Hematopoietic multipotent progenitor cell treated with erythropoietin and hydrocortisone succinate and interleukin-3 and kit ligand, for 8 days (in vitro differentiated cells): ENCODE data around the gene IKZF4.
"Not testable (repeated sequence)": the region's sequence is repeated elsewhere in the genome, so short reads cannot be mapped to it uniquely, and the experiment has no call there.

Experiments used
- DNase-seq: peaks from one replicate; pipeline ENCODE4 v3.0.0-alpha.2; 2015

IKZF4 gene

DNA sequence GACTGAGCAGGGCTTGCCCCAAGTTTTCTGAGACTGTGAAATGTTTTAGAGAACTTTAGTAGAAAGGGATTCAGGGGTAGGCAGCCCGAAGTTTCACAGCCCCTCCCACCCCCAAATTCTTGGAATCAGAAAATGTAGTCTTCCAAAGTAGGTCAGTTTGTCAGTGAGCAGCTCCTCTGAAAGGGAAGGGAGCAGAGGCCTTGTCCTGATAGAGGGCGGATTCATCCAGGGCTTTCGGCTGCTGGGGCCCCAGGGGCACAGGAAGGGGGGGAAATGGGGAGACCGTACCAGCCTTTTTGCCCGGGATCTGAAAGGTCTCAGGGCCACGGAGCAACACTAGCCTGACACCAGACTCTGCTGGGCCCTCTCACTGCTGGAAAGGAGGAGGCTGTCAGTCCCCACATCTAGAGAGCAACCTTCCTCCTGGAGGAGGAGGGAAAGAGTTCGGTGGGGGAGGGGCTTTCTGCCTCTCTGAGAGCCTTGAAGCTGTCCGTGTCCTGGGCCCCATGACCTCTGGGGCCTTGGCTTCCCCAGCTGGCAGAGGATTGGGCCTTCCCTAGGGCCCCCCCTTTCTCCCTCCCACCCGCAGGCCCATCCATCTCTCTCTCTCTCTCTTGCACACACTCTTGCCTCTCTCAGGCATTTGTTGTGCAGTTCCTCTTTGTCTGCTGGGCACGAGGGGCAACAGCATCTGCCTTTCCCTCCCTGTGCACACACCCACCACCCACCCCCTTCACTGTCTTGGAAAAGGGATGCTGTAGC is at the start of gene IKZF4:
Gene IKZF4, plus strand, starts transcription at position 621 of the 762 bp plus-strand sequence. CDS start 451 bp downstream, outside the sequence.
- DNase-seq, result peak; percentile 74

DNA sequence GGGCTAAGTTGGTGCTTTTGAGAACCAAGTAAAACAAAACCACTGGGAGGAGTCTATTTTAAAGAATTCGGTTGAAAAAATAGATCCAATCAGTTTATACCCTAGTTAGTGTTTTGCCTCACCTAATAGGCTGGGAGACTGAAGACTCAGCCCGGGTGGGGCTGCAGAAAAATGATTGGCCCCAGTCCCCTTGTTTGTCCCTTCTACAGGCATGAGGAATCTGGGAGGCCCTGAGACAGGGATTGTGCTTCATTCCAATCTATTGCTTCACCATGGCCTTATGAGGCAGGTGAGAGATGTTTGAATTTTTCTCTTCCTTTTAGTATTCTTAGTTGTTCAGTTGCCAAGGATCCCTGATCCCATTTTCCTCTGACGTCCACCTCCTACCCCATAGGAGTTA is 48.8 kb upstream of the IKZF4 start:
- peak; percentile 65 for DNase-seq

DNA sequence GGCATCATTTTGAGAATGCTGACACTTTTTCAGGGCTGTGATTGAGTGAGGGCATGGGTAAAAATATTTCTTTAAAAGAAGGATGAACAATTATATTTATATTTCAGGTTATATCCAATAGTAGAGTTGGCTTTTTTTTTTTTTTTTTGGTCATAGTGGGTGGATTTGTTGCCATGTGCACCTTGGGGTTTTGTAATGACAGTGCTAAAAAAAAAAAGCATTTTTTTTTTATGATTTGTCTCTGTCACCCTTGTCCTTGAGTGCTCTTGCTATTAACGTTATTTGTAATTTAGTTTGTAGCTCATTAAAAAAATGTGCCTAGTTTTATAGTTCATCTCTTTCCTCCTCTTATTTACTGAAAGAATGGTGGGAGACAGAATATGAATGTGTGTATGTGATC is 48.4 kb upstream of the IKZF4 start:
- DNase-seq, result no peak

DNA sequence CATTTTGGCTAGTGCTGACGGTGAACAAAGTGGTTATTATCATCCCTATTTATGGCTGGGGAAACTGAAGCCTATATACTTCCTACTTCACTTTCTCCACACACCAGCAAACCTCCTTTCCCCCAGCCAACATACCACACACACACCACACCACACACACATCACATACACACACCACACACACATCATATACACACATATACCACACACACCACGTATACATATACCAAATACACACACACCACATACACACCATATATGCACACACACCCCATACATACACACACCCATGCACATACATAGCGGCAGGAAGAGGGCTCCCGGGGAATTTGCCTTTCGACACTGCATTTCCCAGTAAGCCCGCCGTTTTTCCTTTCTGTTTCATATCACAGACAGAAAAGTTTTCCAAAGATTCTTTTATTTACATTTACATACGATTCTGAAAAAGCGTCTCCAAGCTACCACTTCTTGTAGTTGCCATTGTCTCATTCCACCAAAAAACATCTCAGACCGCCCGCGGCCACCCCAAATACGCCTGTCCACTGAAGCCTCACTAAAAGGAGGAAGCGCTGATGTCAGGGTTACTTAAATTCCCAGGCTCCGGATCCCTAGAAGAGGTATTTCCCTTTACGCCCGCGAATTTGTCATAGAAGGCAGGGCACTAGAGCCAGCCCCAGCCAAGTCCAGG is 47.8 kb upstream of the IKZF4 start:
- peak; percentile 57 for DNase-seq

DNA sequence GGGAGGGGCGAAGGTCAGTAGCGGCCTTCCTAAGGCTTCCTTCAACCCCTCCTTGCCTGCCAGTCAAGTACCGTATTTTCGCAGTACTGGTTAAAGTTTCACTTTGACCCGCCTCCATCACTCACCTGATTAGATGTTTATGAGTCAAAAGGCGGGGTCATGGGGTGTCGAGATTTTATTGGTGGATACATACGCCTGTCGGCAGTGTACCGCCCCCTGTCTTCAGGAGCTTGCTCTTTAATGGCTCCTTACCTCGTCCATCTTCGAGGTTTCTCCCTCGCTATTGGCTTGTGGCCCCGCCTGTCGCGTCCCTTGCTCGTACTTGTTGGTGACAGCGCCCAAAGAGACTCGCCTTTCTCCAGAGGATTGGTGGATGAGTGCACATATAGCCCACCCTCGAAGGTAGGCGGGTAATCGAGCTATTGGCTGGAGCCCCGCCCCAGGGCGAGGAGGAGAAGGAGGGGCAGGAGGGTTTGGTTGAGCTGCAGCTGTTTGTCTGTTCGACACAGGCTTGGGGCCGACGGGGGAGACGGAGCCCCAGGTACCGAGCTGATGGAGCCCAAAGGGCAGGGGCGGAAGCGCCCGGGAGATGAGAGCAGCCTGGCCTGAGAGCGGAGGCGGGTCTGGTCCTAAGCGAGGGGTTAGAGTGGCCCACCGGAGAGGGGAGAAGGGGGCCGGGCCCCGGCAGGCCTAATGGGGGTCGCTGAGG is 47.1 kb upstream of the IKZF4 start, which contains the start of gene RAB5B:
Gene RAB5B, plus strand, starts transcription at position 480 of the 709 bp plus-strand sequence. CDS start 12,883 bp downstream, outside the sequence.
- peak; percentile 100 for DNase-seq

DNA sequence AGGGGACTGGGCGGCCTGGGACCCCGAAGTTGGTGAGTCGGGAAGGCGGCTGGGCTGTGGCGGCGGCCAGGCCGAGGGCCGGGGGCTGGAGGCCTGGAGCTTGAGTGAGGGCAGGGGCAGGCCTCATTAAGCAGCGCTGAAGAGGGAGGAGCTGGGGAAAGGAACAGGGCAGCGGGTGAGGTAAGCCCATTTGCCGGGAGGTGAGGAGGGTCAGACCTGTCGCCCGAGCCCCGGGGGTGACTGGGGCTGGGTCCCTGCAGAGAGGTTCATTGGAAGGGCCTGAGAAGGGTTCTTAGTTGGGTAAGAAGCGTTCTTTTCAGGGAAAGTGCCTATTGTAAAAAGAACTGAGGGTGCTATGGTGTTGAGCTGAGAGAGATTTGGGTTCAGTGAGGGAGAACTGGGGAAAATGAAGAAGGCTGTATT is 46.5 kb upstream of the IKZF4 start:
- DNase-seq, result peak; percentile 59

DNA sequence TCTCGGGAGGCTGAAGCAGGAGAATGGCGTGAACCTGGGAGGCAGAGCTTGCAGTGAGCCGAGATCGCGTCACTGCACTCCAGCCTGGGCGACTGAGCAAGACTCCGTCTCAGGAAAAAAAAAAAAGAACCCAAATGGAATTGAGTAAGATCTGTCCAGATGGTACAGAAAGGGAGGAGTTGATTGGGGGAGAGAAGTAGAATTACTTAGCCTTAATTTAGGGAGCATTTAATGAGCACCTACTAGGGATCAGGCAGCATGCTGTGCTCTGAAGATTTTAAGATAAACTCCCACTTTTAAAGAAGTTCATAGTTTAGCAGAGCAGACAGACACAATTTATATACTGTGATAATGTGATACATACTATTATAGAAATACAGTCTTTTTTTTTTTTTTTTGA is 42.5 kb upstream of the IKZF4 start:
- no peak for DNase-seq

DNA sequence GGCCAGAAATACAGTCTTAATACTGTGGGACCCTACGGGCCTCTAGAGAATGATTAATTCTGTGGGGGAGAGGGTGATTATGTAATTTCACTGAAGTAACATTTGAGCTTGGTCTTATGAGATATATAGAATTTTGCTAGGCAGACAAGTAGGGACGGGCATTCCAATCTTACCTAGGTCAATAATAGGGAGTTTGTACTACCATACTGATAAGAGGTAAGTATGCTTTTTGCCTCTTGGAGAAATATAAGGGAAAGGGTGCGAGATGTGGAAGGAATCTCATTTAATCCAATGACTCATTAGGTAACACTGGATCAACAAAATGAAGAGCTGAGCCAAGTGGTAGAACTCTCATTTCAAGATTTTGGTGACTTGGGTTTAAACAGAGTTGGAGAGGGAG is 41.8 kb upstream of the IKZF4 start:
- no peak for DNase-seq

DNA sequence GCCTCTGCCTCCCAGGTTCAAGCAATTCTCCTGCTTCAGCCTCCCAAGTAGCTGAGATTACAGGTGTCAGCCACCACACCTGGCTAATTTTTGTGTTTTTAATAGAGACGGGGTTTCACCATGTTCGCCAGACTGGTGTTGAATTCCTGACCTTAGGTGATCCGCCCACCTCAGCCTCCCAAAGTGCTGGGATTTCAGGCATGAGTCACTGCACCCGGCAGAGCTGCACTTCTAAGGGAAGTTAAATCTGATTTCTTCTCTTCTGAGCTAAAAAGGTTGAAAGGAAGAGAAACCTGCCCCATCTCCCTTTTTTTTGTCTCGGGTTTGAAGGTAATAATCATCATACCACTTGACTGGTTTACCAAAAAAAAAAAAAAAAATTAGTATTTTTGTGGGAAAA is 39.0 kb upstream of the IKZF4 start:
- DNase-seq, result not testable (repeated sequence)

DNA sequence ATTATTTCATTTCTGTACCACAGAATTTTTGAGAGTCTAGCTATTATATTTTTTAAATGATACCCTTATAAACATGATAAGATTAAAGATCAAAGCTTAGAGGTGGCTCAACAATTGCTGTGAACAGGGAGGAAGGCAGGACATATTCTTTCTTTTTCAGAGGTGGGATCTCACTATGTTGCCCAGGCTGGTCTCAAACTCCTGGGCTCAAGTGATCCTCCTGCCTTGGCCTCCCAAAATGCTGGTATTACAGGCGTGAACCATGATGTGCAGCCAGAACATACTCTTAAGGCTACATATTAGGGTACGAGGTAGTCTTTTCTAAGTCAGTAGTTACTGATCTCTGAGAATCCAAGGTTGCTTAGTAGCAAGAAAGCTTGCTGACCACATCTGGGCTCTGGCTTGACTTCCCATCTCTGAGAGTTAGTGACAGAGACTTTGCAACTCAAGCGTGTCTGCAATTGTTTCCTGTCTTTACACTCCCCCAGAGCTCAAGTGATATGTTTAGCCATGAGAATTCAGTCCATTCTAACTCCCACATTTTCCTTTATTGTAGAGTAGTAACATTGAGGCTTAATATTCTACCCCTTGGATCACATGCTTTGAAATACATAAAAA is 38.4 kb upstream of the IKZF4 start:
- no peak for DNase-seq

DNA sequence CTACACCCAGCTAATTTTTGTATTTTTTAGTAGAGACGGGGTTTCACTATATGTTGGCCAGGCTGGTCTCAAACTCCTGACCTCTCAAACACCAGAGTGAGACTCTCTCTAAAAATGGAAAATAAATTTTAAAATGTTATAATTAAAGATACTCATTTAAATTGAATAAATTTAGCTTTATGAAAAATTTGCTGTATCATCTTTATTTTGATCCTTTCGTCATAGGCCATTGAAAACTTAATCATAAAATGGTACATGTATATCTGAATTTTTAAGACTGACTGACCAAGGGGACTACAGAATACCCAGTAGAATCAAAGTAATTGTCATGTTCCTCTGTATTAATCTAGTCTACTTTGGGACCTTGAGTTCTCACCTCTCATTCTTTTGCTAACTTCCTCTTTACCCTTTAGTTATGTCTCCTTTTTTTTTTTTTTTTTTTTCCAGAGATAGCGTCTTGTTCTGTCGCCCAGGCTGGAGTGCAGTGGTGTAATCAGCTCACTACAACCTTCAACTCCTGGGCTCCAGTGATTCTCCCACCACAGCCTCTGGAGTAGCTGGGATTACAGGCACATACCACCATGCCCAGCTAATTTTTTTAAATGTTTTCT is 37.5 kb upstream of the IKZF4 start:
- peak; percentile 34 for DNase-seq

DNA sequence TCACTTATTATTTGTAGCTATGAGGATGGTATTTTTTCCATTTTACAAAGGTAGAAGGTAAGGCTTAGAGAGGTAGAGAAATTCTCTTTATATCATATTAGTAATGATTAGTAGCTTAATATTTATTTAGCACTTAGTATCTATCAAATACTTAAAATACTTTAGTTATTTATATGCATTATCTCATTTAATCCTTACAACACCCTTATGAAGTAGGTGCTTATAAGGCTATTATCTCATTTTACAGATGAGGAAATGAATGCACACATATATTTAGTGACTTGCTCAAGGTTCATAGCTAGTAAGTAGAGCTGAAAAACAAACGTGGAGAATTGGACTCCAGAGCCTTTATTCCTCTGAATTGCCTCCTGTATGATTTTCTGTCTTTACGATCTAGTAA is 36.0 kb upstream of the IKZF4 start:
- no peak for DNase-seq

DNA sequence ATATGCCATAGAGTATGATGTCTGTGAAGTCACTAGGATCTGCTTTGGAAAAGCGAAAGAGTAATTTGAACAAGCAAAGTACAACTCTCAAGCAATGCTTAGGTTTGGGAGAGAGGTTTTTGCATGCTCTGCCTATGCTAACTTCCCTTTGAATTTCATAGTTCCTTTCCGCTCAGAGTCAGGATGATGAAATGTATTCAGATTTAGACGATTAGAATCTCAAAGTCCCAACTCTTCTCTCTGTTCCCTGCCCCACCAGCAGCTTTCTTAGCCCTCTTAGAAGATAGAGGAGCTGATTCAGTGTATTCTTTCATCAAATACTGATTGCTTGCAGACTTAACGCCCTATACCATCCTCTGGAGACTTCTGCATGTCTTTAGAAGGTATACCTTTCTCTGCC is 35.5 kb upstream of the IKZF4 start:
- no peak for DNase-seq

DNA sequence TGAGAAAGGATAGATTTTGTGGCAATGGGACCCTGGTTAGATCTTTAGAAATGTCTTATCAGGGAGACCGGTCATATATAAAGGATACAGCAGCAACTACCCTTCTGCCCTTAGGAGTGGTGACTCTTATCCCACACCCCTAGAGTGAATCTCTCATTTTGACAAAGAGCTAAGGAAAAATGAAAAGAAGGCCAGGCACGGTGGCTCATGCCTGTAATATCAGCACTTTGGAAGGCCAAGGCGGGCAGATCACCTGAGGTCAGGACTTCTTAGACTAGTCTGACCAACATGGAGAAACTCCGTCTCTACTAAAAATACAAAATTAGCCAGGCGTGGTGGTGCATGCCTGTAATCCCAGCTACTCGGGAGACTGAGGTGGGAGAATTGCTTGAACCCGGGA is 34.9 kb upstream of the IKZF4 start:
- DNase-seq, result not testable (repeated sequence)

DNA sequence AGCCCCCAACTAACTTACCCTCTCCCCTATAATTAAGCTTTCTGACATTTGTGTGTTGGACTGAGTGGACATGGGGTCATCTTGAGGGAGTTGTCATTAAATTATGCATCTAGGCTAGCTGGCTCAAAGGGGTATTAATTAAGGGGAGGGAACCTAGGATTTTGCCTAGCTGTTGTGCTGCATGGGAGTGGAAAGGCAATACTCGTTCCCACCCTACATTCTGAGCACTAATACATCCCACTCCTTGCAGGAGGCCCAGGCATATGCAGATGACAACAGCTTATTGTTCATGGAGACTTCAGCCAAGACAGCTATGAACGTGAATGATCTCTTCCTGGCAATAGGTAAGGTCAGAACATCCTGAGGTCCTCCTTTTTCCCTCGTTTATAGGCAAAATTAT is 29.7 kb upstream of the IKZF4 start:
- DNase-seq, result no peak

DNA sequence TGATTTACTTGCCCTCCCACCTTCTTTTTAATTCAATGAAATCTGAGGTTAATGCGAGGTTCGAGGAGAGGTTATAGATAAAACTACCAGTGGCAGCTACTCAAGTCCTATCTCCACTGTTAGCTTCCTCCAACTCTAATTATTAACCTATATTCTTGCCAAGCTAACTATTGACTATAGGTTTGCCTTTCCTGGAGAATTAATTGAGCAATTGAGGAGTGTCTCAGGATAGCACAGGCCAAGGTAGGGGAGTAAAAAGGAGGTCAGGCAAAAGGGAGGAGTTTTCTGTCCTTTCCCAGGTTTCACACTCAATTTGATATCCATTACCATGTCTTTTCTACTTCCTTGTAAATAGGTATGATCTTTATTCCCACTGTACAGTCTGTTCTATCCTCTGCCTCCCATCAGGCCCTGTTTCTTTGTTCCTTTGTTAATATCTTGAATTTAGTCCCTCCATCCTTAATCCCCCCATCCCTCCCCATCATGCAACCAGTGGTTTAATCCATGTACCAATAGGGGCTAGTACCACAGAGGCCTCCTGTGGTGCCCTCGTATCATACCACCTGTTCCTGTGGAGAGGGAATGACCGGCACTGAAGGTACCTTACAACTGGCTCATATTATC is 27.5 kb upstream of the IKZF4 start:
- no peak for DNase-seq

DNA sequence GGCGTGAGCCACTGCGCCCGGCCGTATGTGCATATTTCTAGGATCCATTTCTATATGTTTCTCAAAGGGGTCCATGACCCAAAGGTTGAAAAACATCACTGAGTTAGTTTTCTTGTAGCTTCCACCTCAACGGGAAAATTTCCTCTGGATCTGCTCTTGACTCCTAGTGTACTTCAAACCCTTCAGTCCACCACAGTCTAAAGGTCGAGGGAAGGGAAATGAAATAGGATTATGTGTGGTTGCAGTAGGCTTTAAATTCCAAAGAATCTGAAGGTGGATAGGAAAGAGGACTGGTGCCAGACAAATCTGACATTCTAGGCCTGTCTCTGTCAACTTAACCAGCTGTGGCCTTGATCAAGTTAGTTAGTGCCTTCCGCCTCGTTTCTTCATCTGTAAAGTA is 25.5 kb upstream of the IKZF4 start:
- DNase-seq, result no peak

DNA sequence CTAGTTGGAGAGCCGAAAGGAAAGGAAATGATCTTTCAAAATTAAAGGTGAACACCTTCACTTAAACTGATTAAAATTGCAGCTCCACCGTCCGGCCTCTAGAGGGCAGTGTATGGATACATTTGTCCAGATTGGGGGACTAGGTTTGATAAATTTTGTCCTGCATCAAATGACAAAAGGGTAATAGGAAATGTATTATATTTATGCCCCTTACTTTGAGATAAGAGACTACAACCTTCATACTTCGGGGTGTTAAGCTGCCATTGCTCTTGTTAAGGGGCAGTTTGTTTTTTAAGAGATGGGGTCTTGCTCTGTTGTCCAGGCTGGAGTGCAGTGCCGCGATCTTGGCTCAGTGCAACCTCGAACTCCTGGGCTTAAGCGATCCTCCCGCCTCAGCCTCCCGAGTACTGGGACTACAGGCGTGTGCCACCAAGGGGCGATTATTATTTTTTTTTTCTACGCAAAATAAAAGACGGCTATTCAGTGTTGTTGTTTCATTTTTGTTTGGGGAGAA is 24.6 kb upstream of the IKZF4 start:
- peak; percentile 88 for DNase-seq

DNA sequence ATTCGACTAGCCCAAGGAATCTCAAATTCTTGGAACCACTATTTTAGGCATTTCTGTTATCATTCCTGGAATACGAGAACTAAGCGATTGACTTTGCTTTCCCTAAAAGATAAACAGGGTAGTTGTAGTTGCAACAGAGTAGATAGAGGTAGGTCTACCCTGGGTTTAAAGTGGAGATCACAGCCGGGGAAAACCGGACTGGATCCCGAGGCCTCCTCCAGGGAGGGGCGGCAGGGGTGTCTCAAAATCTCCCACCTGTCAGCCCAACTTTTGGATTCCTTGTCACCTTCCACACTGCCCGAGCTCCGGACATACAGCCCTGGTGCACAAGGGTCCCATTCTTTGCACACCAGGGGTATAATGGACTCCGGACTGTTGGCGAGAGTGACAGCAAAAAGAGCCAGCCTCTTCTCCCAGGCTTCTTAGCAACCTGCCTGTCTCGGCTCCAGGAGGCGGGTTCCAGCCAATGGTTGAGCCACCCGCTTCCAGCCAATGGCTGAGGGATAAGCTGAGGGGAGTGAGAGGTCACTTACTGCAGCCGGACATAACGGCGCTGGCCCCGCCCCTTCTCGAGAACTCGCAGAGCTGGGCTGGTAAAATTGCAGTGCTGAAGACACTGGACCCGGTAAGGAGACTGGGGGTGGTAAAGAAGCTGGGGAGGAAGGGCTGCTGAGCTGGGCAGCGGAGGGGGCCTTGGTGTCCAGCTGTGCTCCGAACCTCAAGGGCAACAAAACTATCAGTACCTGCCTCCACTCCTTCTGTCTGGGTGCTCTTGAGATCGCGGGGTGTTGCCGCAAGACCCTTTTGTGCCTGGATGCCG is 23.9 kb upstream of the IKZF4 start, which contains the start of gene SUOX:
Gene SUOX, plus strand, starts transcription at position 562 of the 820 bp plus-strand sequence. CDS start 4,946 bp downstream, outside the sequence.
- DNase-seq, result peak; percentile 97

DNA sequence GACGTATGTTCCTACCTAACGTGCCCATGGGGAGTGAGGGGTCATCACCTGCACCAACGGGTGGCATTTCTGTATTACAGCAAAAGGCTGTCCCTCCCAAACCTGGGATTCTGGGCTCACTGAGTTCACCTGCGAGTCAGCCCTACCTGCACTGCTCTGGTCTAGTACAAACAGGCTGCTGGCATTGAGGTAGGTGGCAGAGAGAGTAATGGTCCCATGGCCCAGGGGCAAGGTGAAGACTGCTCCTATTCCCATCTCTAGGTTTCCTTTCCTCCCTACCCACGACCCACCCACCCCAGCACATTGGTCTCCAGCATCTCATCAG is 23.3 kb upstream of the IKZF4 start:
- no peak for DNase-seq

DNA sequence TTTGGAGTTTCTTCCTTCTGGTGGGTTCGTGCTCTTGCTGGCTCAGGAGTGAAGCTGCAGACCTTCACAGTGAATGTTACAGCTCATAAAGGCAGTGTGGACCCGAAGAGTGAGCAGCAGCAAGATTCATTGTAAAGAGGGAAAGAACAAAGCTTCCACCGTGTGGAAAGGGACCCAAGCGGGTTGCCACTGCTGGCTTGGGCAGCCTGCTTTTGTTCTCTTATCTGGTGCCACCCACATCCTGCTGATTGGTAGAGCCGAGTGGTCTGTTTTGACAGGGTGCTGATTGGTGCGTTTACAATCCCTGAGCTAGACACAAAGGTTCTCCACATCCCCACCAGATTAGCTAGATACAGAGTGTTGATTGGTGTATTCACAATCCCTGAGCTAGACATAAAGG is 21.3 kb upstream of the IKZF4 start:
- DNase-seq, result peak; percentile 50
